GM12892 (cell line): ENCODE results near the gene AKAP10.

ENCODE experiments used
- POLR2A ChIP-seq: IDR thresholded peaks from 2 replicates; pipeline ENCODE4 v1.6.1; 2011; ENCODE audit warnings: low read depth, low read length, control low read depth
- POLR2AphosphoS5 ChIP-seq: IDR thresholded peaks from 2 replicates; pipeline ENCODE4 v1.6.1; 2011; ENCODE audit warnings: low read depth, low read length, control low read depth
- TAF1 ChIP-seq: IDR thresholded peaks from 2 replicates; pipeline ENCODE4 v1.6.1; 2011; ENCODE audit warnings: low read depth, mild to moderate bottlenecking, control low read depth, low read length, borderline replicate concordance

GRCh38 chr17:19897090-19897837 is 80.4 kb downstream of the AKAP10 start:
- no peak for TF ChIP-seq POLR2AphosphoS5
- no peak for TF ChIP-seq TAF1
- no peak for TF ChIP-seq POLR2A
